ENCODE results near the gene LRRC8C. TPM values are rescaled to one million over a fixed set of nuclear protein-coding genes. Genes with fewer than 3 reads are reported as not detected.

Gene LRRC8C
- total and polyA plus RNA-seq, 2 donors (not counting 1 experiment from before 2014, with no cell fraction given), result 3.9 to 6.8 TPM

- ChIA-PET CTCF (interaction anchor here (2.6 to 14.6 kb wide), 6 partner anchors 92 to 277 kb away, joined by 8 to 334 read pairs (median 64); partner anchors contain the start of gene LRRC8C), POLR2A (no interaction called here)
- H3K27me3 Mint-ChIP-seq, result peaks cover 6% of the 10 kb centered on the region
- no peak for ATAC-seq (ENCODE audit: low read depth)
- Histone ChIP-seq H3K4me3 (ENCODE audit: control extremely low read depth in 1 of 5, extremely low read depth in 1 of 5, insufficient read depth in 1 of 5, low read depth in 2 of 5, low read length in 4 of 5) (no peak overlapping the region), H3K27me3 (replicated peaks in 1 of 4; ENCODE audit: control extremely low read depth in 1 of 4, control insufficient read depth in 3 of 4, insufficient read depth in 4 of 4, low read length in 3 of 4) (peaks cover 0 to 9% (median 0%) of the 10 kb centered on the region in 4 experiments), H3K4me2 (replicated peaks; ENCODE audit: low read depth, low read length, poor library complexity, severe bottlenecking) (no peak overlapping the region), H3K79me2 (ENCODE audit: control insufficient read depth, insufficient read depth, low read length) (no peaks in the 10 kb centered on the region), H3K4me1 (ENCODE audit: control insufficient read depth in 2 of 2, insufficient read depth in 2 of 2, low read length in 2 of 2) (peaks cover 20 to 32% of the 10 kb centered on the region in 2 donors), H3K36me3 (replicated peaks in 1 of 2; ENCODE audit: control extremely low read depth in 1 of 2, control insufficient read depth in 1 of 2, extremely low read depth in 1 of 2, insufficient read depth in 2 of 2, low read length in 1 of 2) (no peaks in the 10 kb centered on the region), H3K27ac (ENCODE audit: low read length in 2 of 2) (no peak overlapping the region), H2AFZ (ENCODE audit: insufficient read depth, low read depth, low read length, poor library complexity, severe bottlenecking) (no peak overlapping the region), H3K9me3 (ENCODE audit: control extremely low read depth in 1 of 3, control insufficient read depth in 2 of 3, insufficient read depth in 1 of 3, low read length in 2 of 3) (no peaks in the 10 kb centered on the region), H4K20me1 (ENCODE audit: control insufficient read depth, insufficient read depth, low read length, poor library complexity, severe bottlenecking) (no peaks in the 10 kb centered on the region), H3K9ac (ENCODE audit: low read length) (no peak overlapping the region)
- DNase-seq, result no peak
- H3K9me3 Mint-ChIP-seq (ENCODE audit: insufficient read depth), result no peaks in the 10 kb centered on the region
- no CpG with 5 or more reads among the region's 1 CpG for WGBS (ENCODE audit: insufficient coverage)
- TF ChIP-seq CTCF (IDR thresholded peaks at IDR 0.05), result no peak
- TF ChIP-seq EZH2 (IDR thresholded peaks at IDR 0.05; ENCODE audit: borderline replicate concordance, insufficient read depth, low read depth, low read length, poor library complexity, severe bottlenecking), result no peak
- H3K4me3 Mint-ChIP-seq, result peak overlapping the region; percentile 87
- no peak overlapping the region for H3K27ac Mint-ChIP-seq
- intact Hi-C loops (cut with micrococcal nuclease), result loop anchor here (5.0 kb wide), 2 partner anchors 69 to 764 kb away; no protein-coding TSS in a partner anchor
- H3K4me1 Mint-ChIP-seq, result peaks cover 35% of the 10 kb centered on the region
These were observed 128.4 kb downstream of the LRRC8C start for GRCh38 chr1:89761338-89761737.

GRCh38 chr1:89761901-89762300, 129.0 kb downstream of the LRRC8C start:
- peak overlapping the region; percentile 87 for H3K4me3 Mint-ChIP-seq
- Histone ChIP-seq H3K36me3 (replicated peaks in 1 of 2; ENCODE audit: control extremely low read depth in 1 of 2, control insufficient read depth in 1 of 2, extremely low read depth in 1 of 2, insufficient read depth in 2 of 2, low read length in 1 of 2) (no peaks in the 10 kb centered on the region), H3K9ac (ENCODE audit: low read length) (no peak overlapping the region), H3K4me2 (replicated peaks; ENCODE audit: low read depth, low read length, poor library complexity, severe bottlenecking) (peak overlapping the region; percentile 83), H3K79me2 (ENCODE audit: control insufficient read depth, insufficient read depth, low read length) (no peaks in the 10 kb centered on the region), H3K4me3 (ENCODE audit: control extremely low read depth in 1 of 5, extremely low read depth in 1 of 5, insufficient read depth in 1 of 5, low read depth in 2 of 5, low read length in 4 of 5) (no peak overlapping the region), H2AFZ (ENCODE audit: insufficient read depth, low read depth, low read length, poor library complexity, severe bottlenecking) (no peak overlapping the region), H4K20me1 (ENCODE audit: control insufficient read depth, insufficient read depth, low read length, poor library complexity, severe bottlenecking) (no peaks in the 10 kb centered on the region), H3K27me3 (replicated peaks in 1 of 4; ENCODE audit: control extremely low read depth in 1 of 4, control insufficient read depth in 3 of 4, insufficient read depth in 4 of 4, low read length in 3 of 4) (peaks cover 0 to 9% (median 0%) of the 10 kb centered on the region in 4 experiments), H3K9me3 (ENCODE audit: control extremely low read depth in 1 of 3, control insufficient read depth in 2 of 3, insufficient read depth in 1 of 3, low read length in 2 of 3) (no peaks in the 10 kb centered on the region), H3K4me1 (ENCODE audit: control insufficient read depth in 2 of 2, insufficient read depth in 2 of 2, low read length in 2 of 2) (peaks cover 20 to 31% of the 10 kb centered on the region in 2 donors), H3K27ac (ENCODE audit: low read length in 2 of 2) (no peak overlapping the region)
- H3K9me3 Mint-ChIP-seq (ENCODE audit: insufficient read depth), result no peaks in the 10 kb centered on the region
- DNase-seq, result peak; percentile 11
- ChIA-PET POLR2A (no interaction called here), CTCF (interaction anchor here (1.0 to 14.6 kb wide), 19 partner anchors 9 to 874 kb away, joined by 3 to 334 read pairs (median 10); partner anchors contain the start of gene LRRC8C)
- H3K27me3 Mint-ChIP-seq, result peaks cover 8% of the 10 kb centered on the region
- TF ChIP-seq CTCF (IDR thresholded peaks at IDR 0.05), result no peak
- no peak for TF ChIP-seq EZH2 (IDR thresholded peaks at IDR 0.05; ENCODE audit: borderline replicate concordance, insufficient read depth, low read depth, low read length, poor library complexity, severe bottlenecking)
- intact Hi-C loops (cut with micrococcal nuclease), result loop anchor here (2.0 to 5.0 kb wide), 3 partner anchors 41 to 765 kb away; no protein-coding TSS in a partner anchor
- 95% methylated on average over 3 of the region's 3 CpGs for WGBS (ENCODE audit: insufficient coverage)
- H3K4me1 Mint-ChIP-seq, result peaks cover 35% of the 10 kb centered on the region
- ATAC-seq (ENCODE audit: low read depth), result no peak
- H3K27ac Mint-ChIP-seq, result no peak overlapping the region
